Nucleus accumbens (tissue), 56 donors: Measurements from ENCODE around the gene KCNK4.
"Not testable (repeated sequence)": the region's sequence is repeated elsewhere in the genome, so short reads cannot be mapped to it uniquely, and the experiment has no call there.

Experiments used
- DNase-seq, 56 donors: peaks; one replicate each; lab custom pipeline; 2025; lab: John Stamatoyannopoulos, UW

Gene KCNK4

GRCh38 chr11:64291262-64291751, at the start of gene KCNK4:
TSS of gene KCNK4 (plus strand) at chr11:64291302. CDS start at chr11:64293019, 1,717 bp downstream.
- peak in 1 of 56 donors; percentile 45 for DNase-seq

- DNase-seq, result peak in 3 of 56 donors; percentile 50 to 51 (median 50)
Measured at GRCh38 chr11:64241491-64242374, 49.4 kb upstream of the KCNK4 start.

- DNase-seq, result no peak
Measured at GRCh38 chr11:64243236-64243854, 47.8 kb upstream of the KCNK4 start.

- no peak for DNase-seq
Measured at GRCh38 chr11:64244107-64244506, 47.0 kb upstream of the KCNK4 start.

- DNase-seq, result no peak
Measured at GRCh38 chr11:64244966-64245365, 46.1 kb upstream of the KCNK4 start.

- DNase-seq, result peak in 33 of 56 donors; percentile 14 to 64 (median 33)
Measured at GRCh38 chr11:64245401-64245796, 45.7 kb upstream of the KCNK4 start.

- peak in 17 of 56 donors; percentile 18 to 79 (median 30) for DNase-seq
Measured at GRCh38 chr11:64245797-64246620, 45.1 kb upstream of the KCNK4 start.

- DNase-seq, result not testable (repeated sequence)
Measured at GRCh38 chr11:64246621-64246870, 44.6 kb upstream of the KCNK4 start.

GRCh38 chr11:64246871-64247728, 44.0 kb upstream of the KCNK4 start, which contains the start of gene PPP1R14B:
TSS of gene PPP1R14B (minus strand) at chr11:64246943. CDS start at chr11:64246673, 270 bp downstream.
- peak in 53 of 56 donors; percentile 39 to 91 (median 73) for DNase-seq

- DNase-seq, result peak in 2 of 56 donors; percentile 54 to 57
Measured at GRCh38 chr11:64247729-64248531, 43.2 kb upstream of the KCNK4 start.

- no peak for DNase-seq
Measured at GRCh38 chr11:64248578-64248977, 42.5 kb upstream of the KCNK4 start.

- no peak for DNase-seq
Measured at GRCh38 chr11:64249038-64249437, 42.1 kb upstream of the KCNK4 start.

- no peak for DNase-seq
Measured at GRCh38 chr11:64249563-64250414, 41.3 kb upstream of the KCNK4 start.

GRCh38 chr11:64250415-64251015, 40.6 kb upstream of the KCNK4 start:
- DNase-seq, result no peak

GRCh38 chr11:64251016-64251752, 39.9 kb upstream of the KCNK4 start, which contains the start of gene PLCB3:
TSS of gene PLCB3 (plus strand) at chr11:64251530. CDS start at chr11:64251650, 120 bp downstream.
- DNase-seq, result peak in 30 of 56 donors; percentile 17 to 82 (median 30)

GRCh38 chr11:64251753-64252002, 39.4 kb upstream of the KCNK4 start:
- DNase-seq, result no peak
